Globus pallidus (tissue), 1 donor: ENCODE results near the gene CCDC51.

Experiments
- DNase-seq: peaks from one replicate; pipeline ENCODE4 v3.0.0-alpha.2; 2015; ENCODE audit warnings: low spot score

Gene CCDC51

GRCh38 chr3:48419149-48419548, 20.8 kb downstream of the CCDC51 start:
- no peak for DNase-seq

GRCh38 chr3:48418651-48419050, 21.3 kb downstream of the CCDC51 start:
- DNase-seq: no peak

- DNase-seq: no peak
These were observed 21.8 kb downstream of the CCDC51 start for GRCh38 chr3:48418140-48418539.

GRCh38 chr3:48417529-48418108, 22.3 kb downstream of the CCDC51 start:
- DNase-seq: no peak

- no peak for DNase-seq
These were observed 23.4 kb downstream of the CCDC51 start for GRCh38 chr3:48416546-48416945.

- no peak for DNase-seq
These were observed 23.8 kb downstream of the CCDC51 start for GRCh38 chr3:48416091-48416505.

- DNase-seq: no peak
These were observed 24.5 kb downstream of the CCDC51 start for GRCh38 chr3:48415251-48415953.

GRCh38 chr3:48414376-48415250, 25.3 kb downstream of the CCDC51 start:
- peak; percentile 73 for DNase-seq

GRCh38 chr3:48413611-48414010, 26.3 kb downstream of the CCDC51 start:
- DNase-seq: no peak

- no peak for DNase-seq
These were observed 26.8 kb downstream of the CCDC51 start for GRCh38 chr3:48413086-48413485.

GRCh38 chr3:48412375-48413001, 27.4 kb downstream of the CCDC51 start:
- no peak for DNase-seq

GRCh38 chr3:48411606-48412374, 28.1 kb downstream of the CCDC51 start:
- DNase-seq: no peak

- no peak for DNase-seq
These were observed 28.8 kb downstream of the CCDC51 start for GRCh38 chr3:48411041-48411588.

- DNase-seq: no peak
These were observed 29.5 kb downstream of the CCDC51 start for GRCh38 chr3:48410205-48411040.

- DNase-seq: no peak
These were observed 30.4 kb downstream of the CCDC51 start for GRCh38 chr3:48409291-48410201.

- DNase-seq: no peak
These were observed 31.1 kb downstream of the CCDC51 start for GRCh38 chr3:48408823-48409281.

- DNase-seq: no peak
These were observed 32.3 kb downstream of the CCDC51 start for GRCh38 chr3:48407542-48408099.

GRCh38 chr3:48406443-48407431, 33.2 kb downstream of the CCDC51 start:
- DNase-seq: no peak
